Trophoblast cell (in vitro differentiated cells and primary cell): ENCODE data around the gene ACOX3.

Experiments
- DNase-seq, 2 donors: peaks; one replicate each; pipeline ENCODE4 v3.0.0-alpha.2; 2016
- H2AFZ ChIP-seq: 2 replicates; pipeline ENCODE4 v1.6.1; 2013; ENCODE audit warnings: low read length, moderate library complexity, mild to moderate bottlenecking; ENCODE audit not compliant: insufficient read depth, poor library complexity
- H2AK5ac ChIP-seq: 2 replicates; pipeline ENCODE4 v1.6.1; 2013; ENCODE audit warnings: mild to moderate bottlenecking, low read length
- H2BK120ac ChIP-seq: 2 replicates; pipeline ENCODE4 v1.6.1; 2013; ENCODE audit warnings: low read length, mild to moderate bottlenecking, moderate library complexity; ENCODE audit not compliant: insufficient read depth, poor library complexity
- H2BK12ac ChIP-seq: 2 replicates; pipeline ENCODE4 v1.6.1; 2013; ENCODE audit warnings: mild to moderate bottlenecking, low read length, moderate library complexity
- H2BK5ac ChIP-seq: 2 replicates; pipeline ENCODE4 v1.6.1; 2013; ENCODE audit warnings: low read length, low read depth, moderate library complexity, mild to moderate bottlenecking; ENCODE audit not compliant: poor library complexity
- H3K14ac ChIP-seq: 2 replicates; pipeline ENCODE4 v1.6.1; 2013; ENCODE audit warnings: mild to moderate bottlenecking, low read length
- H3K18ac ChIP-seq: 2 replicates; pipeline ENCODE4 v1.6.1; 2013; ENCODE audit warnings: mild to moderate bottlenecking, low read length
- H3K23ac ChIP-seq: 2 replicates; pipeline ENCODE4 v1.6.1; 2013; ENCODE audit warnings: low read length
- H3K27ac ChIP-seq: 2 replicates; pipeline ENCODE4 v1.5.1; 2013; ENCODE audit warnings: low read depth, mild to moderate bottlenecking, inconsistent platforms, low read length, moderate library complexity
- H3K27me3 ChIP-seq: 2 replicates; pipeline ENCODE4 v1.6.1; 2013; ENCODE audit warnings: inconsistent platforms, mild to moderate bottlenecking, low read length, moderate library complexity; ENCODE audit not compliant: insufficient read depth
- H3K36me3 ChIP-seq, 2 experiments: 1 replicate in 1 of 2; 2 replicates in 1 of 2; pipeline ENCODE4 v1.6.1; 2013; ENCODE audit warnings: low read length in 2 of 2, mild to moderate bottlenecking in 2 of 2, moderate library complexity in 1 of 2; ENCODE audit not compliant: insufficient read depth in 2 of 2, control insufficient read depth in 1 of 2
- H3K4ac ChIP-seq: 2 replicates; pipeline ENCODE4 v1.6.1; 2013; ENCODE audit warnings: low read depth, mild to moderate bottlenecking, low read length, moderate library complexity
- H3K4me1 ChIP-seq, 2 experiments: 1 replicate in 1 of 2; 2 replicates in 1 of 2; pipeline ENCODE4 v1.6.1; 2013; ENCODE audit warnings: low read length in 2 of 2, mild to moderate bottlenecking in 2 of 2, moderate library complexity in 1 of 2; ENCODE audit not compliant: insufficient read depth in 2 of 2, control insufficient read depth in 1 of 2
- H3K4me2 ChIP-seq: 2 replicates; pipeline ENCODE4 v1.6.1; 2013; ENCODE audit warnings: inconsistent platforms, mild to moderate bottlenecking, low read length, moderate library complexity
- H3K4me3 ChIP-seq: 2 replicates; pipeline ENCODE4 v1.5.1; 2013; ENCODE audit warnings: mild to moderate bottlenecking, low read depth, low read length, inconsistent platforms
- H3K79me1 ChIP-seq: one replicate; pipeline ENCODE4 v1.6.1; 2013; ENCODE audit warnings: low read length
- H3K79me2 ChIP-seq: 2 replicates; pipeline ENCODE4 v1.6.1; 2013; ENCODE audit warnings: low read length, mild to moderate bottlenecking; ENCODE audit not compliant: control insufficient read depth, insufficient read depth, poor library complexity
- H3K9ac ChIP-seq: 2 replicates; pipeline ENCODE4 v1.6.1; 2013; ENCODE audit warnings: mild to moderate bottlenecking, low read length
- H3K9me3 ChIP-seq: 2 replicates; pipeline ENCODE4 v1.6.1; 2013; ENCODE audit warnings: low read depth, mild to moderate bottlenecking, control low read depth, inconsistent platforms, low read length; ENCODE audit not compliant: insufficient read depth
- H4K12ac ChIP-seq: 2 replicates; pipeline ENCODE4 v1.6.1; 2013; ENCODE audit warnings: low read depth, mild to moderate bottlenecking, low read length, moderate library complexity
- H4K8ac ChIP-seq: 2 replicates; pipeline ENCODE4 v1.6.1; 2013; ENCODE audit warnings: low read depth, mild to moderate bottlenecking, low read length, moderate library complexity
- H4K91ac ChIP-seq: one replicate; pipeline ENCODE4 v1.6.1; 2013; ENCODE audit warnings: low read depth, mild to moderate bottlenecking, low read length, moderate library complexity
- WGBS: extraction: QIAGEN DNeasy Blood & Tissue Kit; methylation state at CpG from one replicate; pipeline ENCODE4 v1.1.7; 2013; ENCODE audit warnings: missing lambda C conversion rate; ENCODE audit not compliant: insufficient read length, insufficient coverage; ENCODE audit errors: extremely low coverage; 5-methylcytosine and 5-hydroxymethylcytosine counted together

ACOX3 gene

DNA sequence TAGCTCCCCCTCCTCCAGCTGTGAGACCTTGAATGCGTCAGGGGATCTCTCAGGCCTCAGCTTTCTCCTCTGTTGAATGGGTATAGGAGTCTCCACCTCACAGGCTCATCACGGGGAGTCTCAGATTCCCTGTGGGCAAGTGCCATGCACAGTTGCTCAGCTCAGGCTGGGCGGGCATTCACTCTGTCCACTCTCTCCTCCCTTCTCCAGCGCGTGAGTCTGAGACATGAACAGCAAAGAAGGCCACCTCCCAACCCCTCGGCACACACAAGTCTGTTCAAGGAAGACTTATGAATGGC lies 111.0 kb downstream of the ACOX3 start:
- H3K9me3 ChIP-seq: peaks cover 3% of the 10 kb centered on the region
- H2BK5ac ChIP-seq: no peak overlapping the region
- H3K18ac ChIP-seq: no peak overlapping the region
- no peak overlapping the region for H3K9ac ChIP-seq
- no peak overlapping the region for H3K27ac ChIP-seq
- WGBS: no CpG with 5 or more reads among the region's 6 CpGs
- peaks cover 0 to 6% of the 10 kb centered on the region in 2 experiments for H3K4me1 ChIP-seq
- H3K79me2 ChIP-seq: no peaks in the 10 kb centered on the region
- no peak overlapping the region for H2BK120ac ChIP-seq
- no peak for DNase-seq
- H3K27me3 ChIP-seq: no peaks in the 10 kb centered on the region
- no peak overlapping the region for H3K23ac ChIP-seq
- H2AK5ac ChIP-seq: no peak overlapping the region
- no peak overlapping the region for H4K12ac ChIP-seq
- H2BK12ac ChIP-seq: no peak overlapping the region
- H3K4me2 ChIP-seq: no peak overlapping the region
- H3K4me3 ChIP-seq: no peak overlapping the region
- no peak overlapping the region for H2AFZ ChIP-seq
- no peak overlapping the region for H3K14ac ChIP-seq
- H4K8ac ChIP-seq: no peak overlapping the region
- H3K79me1 ChIP-seq: no peaks in the 10 kb centered on the region
- H3K36me3 ChIP-seq: no peaks in the 10 kb centered on the region
- H4K91ac ChIP-seq: no peak overlapping the region
- no peak overlapping the region for H3K4ac ChIP-seq

DNA sequence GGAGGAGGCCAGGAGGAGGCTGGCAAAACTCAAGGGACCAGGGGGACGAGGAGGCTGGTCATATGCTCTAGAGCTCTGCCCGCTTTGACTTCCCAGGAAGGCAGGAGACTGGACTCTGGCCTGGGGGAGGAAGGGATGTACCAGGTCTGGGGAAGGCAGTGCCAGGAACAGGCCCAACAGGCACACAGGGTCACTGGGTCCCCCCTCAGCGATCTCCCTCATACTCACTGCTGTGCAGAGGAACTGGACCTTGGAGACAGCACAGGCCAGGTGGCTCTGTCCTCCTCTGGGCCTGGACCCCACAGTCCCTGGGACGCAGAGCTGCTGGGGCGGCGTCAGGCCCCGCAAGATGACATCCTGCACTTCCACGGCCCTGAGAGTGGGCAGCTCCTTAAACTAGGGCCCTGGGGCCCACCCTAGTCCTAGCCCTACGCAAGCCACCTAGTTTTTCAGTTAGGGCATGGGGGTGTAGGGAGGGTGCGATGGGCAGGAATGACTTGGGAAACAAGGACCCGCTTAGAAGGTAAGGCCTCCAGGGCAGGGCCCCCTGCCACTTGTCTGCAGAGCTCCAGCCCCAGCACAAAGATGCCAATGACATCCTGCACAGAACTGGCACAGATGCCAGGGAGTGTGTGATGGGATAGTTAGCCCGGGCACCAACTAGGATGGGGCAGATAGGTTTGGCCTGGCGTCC lies 111.5 kb downstream of the ACOX3 start:
- Histone ChIP-seq H3K79me2 (no peaks in the 10 kb centered on the region), H4K8ac (no peak overlapping the region), H2BK5ac (no peak overlapping the region), H3K4me2 (no peak overlapping the region), H2BK12ac (no peak overlapping the region), H4K91ac (no peak overlapping the region), H3K36me3 (no peaks in the 10 kb centered on the region), H2AK5ac (no peak overlapping the region), H3K14ac (no peak overlapping the region), H3K27ac (no peak overlapping the region), H3K4ac (no peak overlapping the region), H3K4me3 (no peak overlapping the region), H4K12ac (no peak overlapping the region), H2BK120ac (no peak overlapping the region), H3K18ac (no peak overlapping the region), H3K23ac (no peak overlapping the region), H3K9me3 (peaks cover 3% of the 10 kb centered on the region), H3K27me3 (no peaks in the 10 kb centered on the region), H3K79me1 (no peaks in the 10 kb centered on the region), H2AFZ (no peak overlapping the region), H3K9ac (no peak overlapping the region), H3K4me1 (peaks cover 0 to 6% of the 10 kb centered on the region in 2 experiments)
- no CpG with 5 or more reads among the region's 13 CpGs for WGBS
- DNase-seq: no peak

- H3K23ac ChIP-seq: no peak overlapping the region
- no peaks in the 10 kb centered on the region for H3K79me2 ChIP-seq
- no peak overlapping the region for H4K91ac ChIP-seq
- no peak overlapping the region for H2AK5ac ChIP-seq
- WGBS: no CpG with 5 or more reads among the region's 3 CpGs
- no peaks in the 10 kb centered on the region for H3K36me3 ChIP-seq
- no peak overlapping the region for H3K27ac ChIP-seq
- H4K12ac ChIP-seq: no peak overlapping the region
- H2BK12ac ChIP-seq: no peak overlapping the region
- no peak overlapping the region for H4K8ac ChIP-seq
- no peak overlapping the region for H3K4me3 ChIP-seq
- H3K4ac ChIP-seq: no peak overlapping the region
- H3K18ac ChIP-seq: no peak overlapping the region
- H3K4me1 ChIP-seq: peaks cover 0 to 6% of the 10 kb centered on the region in 2 experiments
- no peak for DNase-seq
- no peak overlapping the region for H2BK120ac ChIP-seq
- no peak overlapping the region for H2BK5ac ChIP-seq
- H3K9ac ChIP-seq: no peak overlapping the region
- no peak overlapping the region for H2AFZ ChIP-seq
- H3K27me3 ChIP-seq: no peaks in the 10 kb centered on the region
- H3K14ac ChIP-seq: no peak overlapping the region
- H3K79me1 ChIP-seq: no peaks in the 10 kb centered on the region
- H3K4me2 ChIP-seq: no peak overlapping the region
- H3K9me3 ChIP-seq: peaks cover 3% of the 10 kb centered on the region
Observed at GRCh38 chr4:8328456-8328855, 112.1 kb downstream of the ACOX3 start.

- Histone ChIP-seq H2AK5ac (no peak overlapping the region), H3K4me2 (no peak overlapping the region), H3K18ac (no peak overlapping the region), H4K8ac (no peak overlapping the region), H3K4me1 (peaks cover 0 to 6% of the 10 kb centered on the region in 2 experiments), H2AFZ (no peak overlapping the region), H3K4ac (no peak overlapping the region), H3K23ac (no peak overlapping the region), H4K91ac (no peak overlapping the region), H2BK120ac (no peak overlapping the region), H3K27ac (no peak overlapping the region), H2BK12ac (no peak overlapping the region), H3K79me2 (no peaks in the 10 kb centered on the region), H3K36me3 (no peaks in the 10 kb centered on the region), H3K4me3 (no peak overlapping the region), H4K12ac (no peak overlapping the region), H3K9ac (no peak overlapping the region), H3K79me1 (no peaks in the 10 kb centered on the region), H3K9me3 (peaks cover 3% of the 10 kb centered on the region), H3K27me3 (no peaks in the 10 kb centered on the region), H3K14ac (no peak overlapping the region), H2BK5ac (no peak overlapping the region)
- DNase-seq: no peak
Observed at GRCh38 chr4:8326206-8326605, 114.3 kb downstream of the ACOX3 start.
